OCI-LY7 (cell line): ENCODE results near the gene APBB2. TPM values are rescaled to one million over a fixed set of nuclear protein-coding genes. Genes with fewer than 3 reads are reported as not detected.

Experiments
- BruUV-seq: library from RNA; stranded (reverse); fragments of 400-500 nt; replicated peaks from 2 replicates; lab custom pipeline; 2021; lab: Mats Ljungman, UMichigan
- CTCF ChIA-PET: fragments of 300-600 bp; sonication (Branson Sonifier 250); formaldehyde crosslinking; loops from one replicate; lab custom pipeline; 2022; ENCODE audit warnings: antibody characterized with exemption; ENCODE audit not compliant: unreplicated experiment; lab: Charles Lee
- POLR2A ChIA-PET: fragments of 300-600 bp; sonication (Branson Sonifier 250); formaldehyde crosslinking; loops from one replicate; lab custom pipeline; 2022; ENCODE audit warnings: antibody characterized with exemption; lab: Charles Lee
- DNase-seq: peaks from one replicate; pipeline ENCODE4 v3.0.0-alpha.2; 2015; ENCODE audit warnings: low spot score
- H2AFZ ChIP-seq: fragments of 200-600 bp; sonication (generic), shearing (Covaris generic); 2 replicates; pipeline ENCODE4 v1.6.1; 2014; ENCODE audit warnings: mild to moderate bottlenecking, antibody characterized with exemption, low read length, moderate library complexity
- H3K27ac ChIP-seq: fragments of 200-600 bp; sonication (generic); 2 replicates; pipeline ENCODE4 v1.5.1; 2014; ENCODE audit warnings: mixed run types, low read depth, mild to moderate bottlenecking, moderate library complexity, low read length, inconsistent platforms; ENCODE audit not compliant: poor library complexity, severe bottlenecking
- H3K36me3 ChIP-seq: fragments of 200-600 bp; sonication (generic); 2 replicates; pipeline ENCODE4 v1.6.1; 2014; ENCODE audit warnings: mild to moderate bottlenecking, antibody characterized with exemption, low read length, moderate library complexity, mixed read lengths; ENCODE audit not compliant: insufficient read depth
- H3K4me1 ChIP-seq: fragments of 200-600 bp; sonication (generic); 2 replicates; pipeline ENCODE4 v1.5.1; 2014; ENCODE audit warnings: mild to moderate bottlenecking, low read length; ENCODE audit not compliant: insufficient read depth, poor library complexity, severe bottlenecking
- H3K4me2 ChIP-seq: fragments of 200-600 bp; sonication (generic); 2 replicates; pipeline ENCODE4 v1.6.1; 2014; ENCODE audit warnings: mild to moderate bottlenecking, low read length
- H3K4me3 ChIP-seq: fragments of 200-600 bp; sonication (generic); 2 replicates; pipeline ENCODE4 v1.5.1; 2014; ENCODE audit warnings: mild to moderate bottlenecking, low read depth, low read length; ENCODE audit not compliant: poor library complexity, severe bottlenecking
- H3K79me2 ChIP-seq: fragments of 200-600 bp; sonication (generic); 2 replicates; pipeline ENCODE4 v1.6.1; 2016; ENCODE audit warnings: low read depth, mild to moderate bottlenecking, low read length, moderate library complexity, mixed read lengths; ENCODE audit not compliant: insufficient read depth
- H3K9me2 ChIP-seq: fragments of 200-600 bp; sonication (generic); 2 replicates; pipeline ENCODE4 v1.6.1; 2016; ENCODE audit warnings: mild to moderate bottlenecking, low read length, mixed read lengths; ENCODE audit not compliant: insufficient read depth
- H3K9me3 ChIP-seq: fragments of 200-600 bp; sonication (generic); 2 replicates; pipeline ENCODE4 v1.6.1; 2014; ENCODE audit warnings: mild to moderate bottlenecking, mixed run types, low read length, mixed read lengths
- H4K20me1 ChIP-seq: fragments of 200-600 bp; sonication (generic); 2 replicates; pipeline ENCODE4 v1.6.1; 2014; ENCODE audit warnings: mild to moderate bottlenecking, antibody characterized with exemption, low read length, moderate library complexity, mixed read lengths; ENCODE audit not compliant: insufficient read depth
- EZH2phosphoT487 ChIP-seq: fragments of 200-600 bp; sonication (generic); IDR thresholded peaks from 2 replicates; pipeline ENCODE4 v1.6.1; 2018; ENCODE audit warnings: low read depth, borderline replicate concordance, mild to moderate bottlenecking, mixed run types, antibody characterized with exemption, low read length, moderate library complexity, mixed read lengths
- intact Hi-C: fragments of 100-400 bp; cut with micrococcal nuclease; formaldehyde crosslinking; loops from one replicate; pipeline ENCODE4 v1.10.0; 2022; ENCODE audit not compliant: unreplicated experiment
- total RNA-seq, 2 experiments: library from RNA; depleted of rRNA in 1 of 2; stranded (reverse); fragments of >200 nt in 1 of 2; shearing (Covaris generic) in 1 of 2; gene quantifications; 2 replicates each; pipeline ENCODE4 v1.2.3, GENCODE V29; 2014 to 2022
- TF ChIP-seq, protein P1 (sequence below): fragments of 200-600 bp; sonication (generic); conservative IDR thresholded peaks from 2 replicates; pipeline ENCODE4 v1.5.1; 2014; ENCODE audit warnings: mild to moderate bottlenecking, antibody characterized with exemption, low read length, moderate library complexity, mixed read lengths

The APBB2 gene
- total RNA-seq, 2 experiments from 2014 or later, result 66.4 to 88.5 TPM

DNA sequence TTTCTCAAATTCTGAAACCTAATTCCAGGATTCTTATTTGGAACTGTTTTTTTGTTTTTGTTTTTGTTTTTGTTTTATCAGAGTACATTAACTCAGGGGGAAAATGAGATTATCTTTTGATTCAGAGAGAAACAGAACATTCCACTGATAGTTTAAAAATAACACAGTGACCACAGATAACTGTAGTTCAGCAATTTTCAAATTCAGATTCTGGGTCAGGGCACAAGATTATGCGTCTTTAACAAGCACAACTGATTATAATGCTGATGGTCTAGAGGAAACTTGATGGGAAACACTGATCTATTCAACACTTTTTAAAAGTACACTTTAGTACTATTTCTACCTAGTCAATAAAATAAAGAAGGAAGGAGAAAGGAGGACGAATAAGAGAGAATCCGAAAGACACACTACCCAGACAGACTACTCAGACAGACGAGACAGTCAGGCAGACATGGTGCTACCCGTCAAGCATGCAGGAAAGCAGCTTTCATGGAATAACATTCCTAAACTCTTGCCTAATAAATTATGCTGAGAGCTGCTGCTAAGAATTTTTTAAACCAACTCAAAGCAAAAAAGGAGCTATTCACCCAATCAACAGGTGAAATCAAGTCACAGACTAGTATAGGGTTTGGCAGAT lies 59.0 kb downstream of the APBB2 start:
- Histone ChIP-seq H3K9me3 (no peaks in the 10 kb centered on the region; the same call in 1 of the 2 replicates), H4K20me1 (no peaks in the 10 kb centered on the region; the same call in 1 of the 2 replicates), H2AFZ (no peak overlapping the region), H3K4me1 (no peaks in the 10 kb centered on the region), H3K4me2 (no peak overlapping the region), H3K36me3 (no peaks in the 10 kb centered on the region), H3K79me2 (peaks cover 24% of the 10 kb centered on the region), H3K9me2 (no peaks in the 10 kb centered on the region), H3K4me3 (no peak overlapping the region), H3K27ac (no peak overlapping the region)
- no peak for TF ChIP-seq EZH2phosphoT487
- TF ChIP-seq, protein P1, sequence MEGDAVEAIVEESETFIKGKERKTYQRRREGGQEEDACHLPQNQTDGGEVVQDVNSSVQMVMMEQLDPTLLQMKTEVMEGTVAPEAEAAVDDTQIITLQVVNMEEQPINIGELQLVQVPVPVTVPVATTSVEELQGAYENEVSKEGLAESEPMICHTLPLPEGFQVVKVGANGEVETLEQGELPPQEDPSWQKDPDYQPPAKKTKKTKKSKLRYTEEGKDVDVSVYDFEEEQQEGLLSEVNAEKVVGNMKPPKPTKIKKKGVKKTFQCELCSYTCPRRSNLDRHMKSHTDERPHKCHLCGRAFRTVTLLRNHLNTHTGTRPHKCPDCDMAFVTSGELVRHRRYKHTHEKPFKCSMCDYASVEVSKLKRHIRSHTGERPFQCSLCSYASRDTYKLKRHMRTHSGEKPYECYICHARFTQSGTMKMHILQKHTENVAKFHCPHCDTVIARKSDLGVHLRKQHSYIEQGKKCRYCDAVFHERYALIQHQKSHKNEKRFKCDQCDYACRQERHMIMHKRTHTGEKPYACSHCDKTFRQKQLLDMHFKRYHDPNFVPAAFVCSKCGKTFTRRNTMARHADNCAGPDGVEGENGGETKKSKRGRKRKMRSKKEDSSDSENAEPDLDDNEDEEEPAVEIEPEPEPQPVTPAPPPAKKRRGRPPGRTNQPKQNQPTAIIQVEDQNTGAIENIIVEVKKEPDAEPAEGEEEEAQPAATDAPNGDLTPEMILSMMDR, result no peak
- no TSS peak for BruUV-seq
- intact Hi-C loops, result no loop called here
- CTCF ChIA-PET, result no interaction called here
- POLR2A ChIA-PET, result interaction anchor here (1.2 kb wide), 2 partner anchors 9 to 18 kb away, joined by 3 to 7 read pairs; no protein-coding TSS in a partner anchor
- DNase-seq, result no peak

DNA sequence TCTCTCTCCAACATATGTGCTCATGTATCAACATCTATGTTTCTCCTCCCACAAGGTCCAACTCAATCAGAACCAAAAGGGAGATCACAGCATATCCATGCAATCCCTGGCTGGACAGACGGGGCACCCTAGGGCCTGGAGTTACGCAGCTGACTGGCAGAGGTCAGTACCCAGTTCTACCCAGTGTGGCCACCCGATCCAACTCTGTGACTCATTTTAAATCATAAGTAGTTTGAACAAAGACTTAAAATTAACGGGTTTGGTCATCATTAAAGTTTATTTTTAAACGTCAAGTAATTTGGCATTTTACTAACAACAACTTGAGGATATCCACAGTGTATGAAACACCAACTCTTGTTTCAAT lies 59.5 kb downstream of the APBB2 start:
- Histone ChIP-seq H3K4me3 (no peak overlapping the region), H3K9me3 (no peaks in the 10 kb centered on the region; the same call in 1 of the 2 replicates), H3K9me2 (no peaks in the 10 kb centered on the region), H4K20me1 (no peaks in the 10 kb centered on the region; the same call in 1 of the 2 replicates), H3K36me3 (no peaks in the 10 kb centered on the region), H2AFZ (no peak overlapping the region), H3K4me1 (no peaks in the 10 kb centered on the region), H3K79me2 (peaks cover 24% of the 10 kb centered on the region), H3K27ac (no peak overlapping the region), H3K4me2 (no peak overlapping the region)
- CTCF ChIA-PET, result no interaction called here
- POLR2A ChIA-PET, result interaction anchor here (0.9 to 1.5 kb wide), 2 partner anchors 18 to 20 kb away, joined by 3 to 6 read pairs; no protein-coding TSS in a partner anchor
- TF ChIP-seq, protein P1, result no peak
- BruUV-seq, result no TSS peak
- intact Hi-C loops, result no loop called here
- no peak for DNase-seq
